NCI-H1417 (cell line): ENCODE measurements around the gene CALML3.
A peak's percentile ranks its signal among the peaks of the same experiment; 100 is the strongest.
"Not testable (repeated sequence)": the region's sequence is repeated elsewhere in the genome, so short reads cannot be mapped to it uniquely, and the experiment has no call there.

Experiments used
- DNase-seq, 3 experiments: peaks; one replicate each; lab custom pipeline; 2025; lab: John Stamatoyannopoulos, UW

Gene CALML3

GRCh38 chr10:5553400-5554170 lies 28.8 kb downstream of the CALML3 start:
- DNase-seq, result no peak

GRCh38 chr10:5555021-5555510 lies 30.3 kb downstream of the CALML3 start:
- no peak for DNase-seq

- no peak for DNase-seq
These were observed 31.1 kb downstream of the CALML3 start for GRCh38 chr10:5555881-5556280.

- DNase-seq, result no peak
These were observed 31.8 kb downstream of the CALML3 start for GRCh38 chr10:5556576-5556975.

DNA sequence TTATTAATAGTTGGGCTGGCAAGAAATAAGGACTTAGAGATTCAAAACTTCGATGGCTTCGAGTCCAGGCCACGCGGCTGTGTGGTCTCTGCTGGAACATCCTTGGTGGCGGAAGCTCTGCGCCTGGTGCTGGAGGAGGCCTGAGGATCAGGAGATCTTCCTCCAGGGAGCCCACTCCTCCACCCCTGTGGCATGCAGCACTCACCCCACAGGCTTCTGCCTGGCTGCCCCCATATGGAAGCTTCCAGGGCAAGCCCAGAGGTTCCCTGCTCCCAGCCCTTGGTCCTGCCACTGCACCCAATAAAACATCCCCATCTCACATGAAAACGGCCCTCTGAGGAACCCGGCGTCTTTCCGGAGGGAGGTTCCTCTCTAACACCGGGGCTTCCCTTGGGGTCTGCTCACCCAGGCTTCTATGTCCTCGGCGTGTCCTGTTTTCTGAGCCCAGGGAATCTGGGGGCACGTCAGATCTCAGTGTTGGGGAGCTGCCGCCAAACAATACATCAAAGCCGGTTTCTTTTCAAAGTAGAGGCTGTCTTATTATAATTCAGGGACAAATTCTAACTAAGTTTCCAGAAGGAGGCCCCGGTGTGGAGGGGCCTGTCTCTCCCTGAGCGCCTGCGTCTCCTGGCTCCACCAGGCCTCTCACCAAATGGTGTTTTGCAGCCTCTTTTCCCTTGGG lies 32.4 kb downstream of the CALML3 start:
- DNase-seq, result no peak

GRCh38 chr10:5557799-5558771 lies 33.3 kb downstream of the CALML3 start:
- DNase-seq, result no peak

- not testable (repeated sequence) for DNase-seq
These were observed 34.3 kb downstream of the CALML3 start for GRCh38 chr10:5559022-5559421.

DNA sequence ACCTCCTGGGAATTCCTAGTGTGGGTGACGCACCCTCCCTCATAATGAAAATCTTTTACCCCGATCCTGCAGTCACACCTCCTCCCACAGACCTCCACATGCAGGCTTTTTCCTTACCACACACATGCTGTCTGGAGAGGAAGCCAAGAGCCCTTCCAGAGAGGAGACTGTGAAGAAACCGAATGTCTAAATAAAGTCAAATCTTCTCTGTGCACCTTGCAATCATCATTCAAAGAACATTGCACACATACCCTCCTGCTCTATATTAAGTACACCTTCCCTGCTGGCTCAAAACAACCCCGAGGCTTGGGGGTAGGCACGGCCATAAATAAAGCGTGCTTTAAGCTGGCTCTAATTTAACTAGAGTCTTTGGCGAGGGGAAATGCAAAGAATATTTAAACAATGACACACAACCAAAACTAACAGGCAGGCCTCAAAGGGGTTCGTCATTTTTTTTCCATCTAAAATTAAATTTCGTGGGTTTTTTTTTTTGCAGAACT lies 34.9 kb downstream of the CALML3 start:
- DNase-seq, result peak in 1 of 3 experiments; percentile 9

- no peak for DNase-seq
These were observed 35.5 kb downstream of the CALML3 start for GRCh38 chr10:5560142-5560816.

DNA sequence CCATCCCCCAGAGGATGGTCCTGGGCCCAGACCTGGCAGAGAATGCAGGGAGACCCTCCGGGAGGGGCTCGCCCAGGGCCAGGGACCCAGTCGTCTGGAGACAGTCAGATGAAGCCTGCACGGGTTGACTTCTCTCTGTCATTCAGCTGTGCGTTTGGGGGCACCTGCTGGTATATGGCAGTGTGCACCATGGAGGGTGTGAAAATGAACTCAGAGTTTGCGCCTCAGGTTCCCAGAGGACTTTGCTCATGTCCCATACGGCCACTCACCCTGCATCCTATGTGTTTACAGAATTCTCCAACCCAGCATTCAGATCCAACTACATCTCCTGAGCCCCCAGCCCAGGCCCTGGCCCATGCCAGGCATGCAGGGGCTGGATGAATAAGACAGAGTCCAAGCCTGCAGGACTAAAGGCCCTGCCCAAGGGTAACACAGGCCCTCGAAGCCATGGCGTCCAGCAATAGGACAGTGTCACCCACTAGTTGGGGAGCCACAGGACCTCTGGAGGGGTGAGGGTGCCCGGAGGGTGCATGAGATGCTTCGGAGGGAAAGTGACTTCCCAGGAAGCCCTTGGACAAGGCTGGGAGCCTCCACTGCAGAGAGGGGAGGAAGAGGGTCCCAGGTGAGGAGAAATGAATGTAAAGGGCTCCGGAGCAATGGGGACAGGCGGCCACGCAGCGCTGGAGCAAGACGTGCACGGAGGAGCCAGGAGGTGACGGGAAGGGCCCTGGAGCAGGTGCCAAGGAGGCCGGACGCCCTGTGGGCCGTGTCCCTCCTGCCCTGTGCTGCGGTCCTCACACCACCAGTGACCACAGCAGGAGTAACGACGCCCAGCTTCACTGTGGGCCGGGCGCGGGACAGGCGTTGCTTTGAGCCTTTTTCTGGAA lies 36.3 kb downstream of the CALML3 start:
- no peak for DNase-seq

DNA sequence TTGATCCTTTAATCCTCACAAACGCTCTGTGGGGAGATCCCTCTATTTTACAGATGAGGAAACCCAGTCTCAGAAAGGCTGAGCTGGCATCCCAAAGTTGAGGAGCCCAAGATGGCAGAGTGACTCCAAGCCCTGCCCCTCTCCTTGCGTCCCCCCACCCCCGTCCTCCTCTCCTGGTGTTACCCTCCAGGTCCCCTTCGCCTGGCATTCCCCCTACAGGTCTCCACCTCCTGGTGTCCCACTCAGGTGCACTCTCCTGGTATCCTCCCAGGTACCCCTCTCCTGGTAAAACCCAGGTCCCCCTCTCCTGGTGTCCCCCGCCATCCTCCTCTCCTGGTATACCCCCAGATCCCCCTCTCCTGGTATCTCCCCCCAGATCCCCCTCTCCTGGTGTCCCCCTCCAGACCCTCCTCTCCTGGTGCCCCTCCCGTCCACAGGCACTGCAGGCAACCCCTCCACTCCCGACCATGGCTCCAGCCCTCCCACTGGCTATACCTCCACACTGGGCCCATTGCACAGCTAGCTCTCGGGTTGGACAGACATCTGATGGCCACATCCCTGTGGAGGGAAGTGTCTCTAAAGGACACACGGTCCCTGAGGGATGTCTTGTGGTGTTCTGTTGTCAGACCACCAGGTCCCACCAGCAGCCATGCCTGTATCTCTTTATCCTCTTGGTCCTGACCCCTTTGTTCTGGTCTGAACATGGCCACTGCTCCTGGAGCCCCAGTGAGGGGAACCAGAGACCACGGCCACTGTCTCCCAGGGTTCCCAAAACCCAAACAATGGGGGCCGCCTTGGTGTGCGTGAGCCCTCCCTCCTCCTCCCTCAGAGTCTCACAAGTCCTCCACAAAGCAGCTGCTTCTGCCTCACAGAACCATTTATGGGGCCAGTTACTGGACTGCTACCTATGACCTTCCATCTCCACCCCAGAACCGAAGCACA lies 37.2 kb downstream of the CALML3 start:
- no peak for DNase-seq

GRCh38 chr10:5563321-5563961 lies 38.7 kb downstream of the CALML3 start:
- no peak for DNase-seq

DNA sequence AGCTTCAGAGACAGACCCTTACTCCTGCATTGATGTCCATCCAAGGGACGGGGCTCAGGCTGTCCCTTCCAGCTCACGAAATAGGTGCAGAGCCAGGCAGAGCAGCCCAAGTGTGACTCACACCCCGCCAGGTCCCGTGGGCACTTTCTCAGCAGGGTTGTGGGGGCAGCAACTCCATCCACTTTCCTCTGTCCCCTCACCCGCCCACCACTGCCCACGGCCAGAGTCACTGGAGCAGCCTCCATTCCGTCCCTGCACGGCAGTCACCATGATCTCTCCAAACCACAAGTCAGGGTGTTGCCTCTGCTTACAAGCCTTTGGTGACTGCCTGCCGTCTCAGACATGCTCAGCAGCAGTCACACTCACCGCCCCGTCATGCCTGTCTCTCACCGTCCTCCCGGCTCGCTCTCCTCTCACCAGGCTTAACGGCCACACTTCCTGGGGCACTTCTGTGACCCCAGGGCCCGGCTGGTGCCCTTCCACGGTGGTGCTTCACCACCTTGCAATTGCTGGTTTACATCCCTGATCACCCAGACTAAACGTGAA lies 39.3 kb downstream of the CALML3 start:
- no peak for DNase-seq

DNA sequence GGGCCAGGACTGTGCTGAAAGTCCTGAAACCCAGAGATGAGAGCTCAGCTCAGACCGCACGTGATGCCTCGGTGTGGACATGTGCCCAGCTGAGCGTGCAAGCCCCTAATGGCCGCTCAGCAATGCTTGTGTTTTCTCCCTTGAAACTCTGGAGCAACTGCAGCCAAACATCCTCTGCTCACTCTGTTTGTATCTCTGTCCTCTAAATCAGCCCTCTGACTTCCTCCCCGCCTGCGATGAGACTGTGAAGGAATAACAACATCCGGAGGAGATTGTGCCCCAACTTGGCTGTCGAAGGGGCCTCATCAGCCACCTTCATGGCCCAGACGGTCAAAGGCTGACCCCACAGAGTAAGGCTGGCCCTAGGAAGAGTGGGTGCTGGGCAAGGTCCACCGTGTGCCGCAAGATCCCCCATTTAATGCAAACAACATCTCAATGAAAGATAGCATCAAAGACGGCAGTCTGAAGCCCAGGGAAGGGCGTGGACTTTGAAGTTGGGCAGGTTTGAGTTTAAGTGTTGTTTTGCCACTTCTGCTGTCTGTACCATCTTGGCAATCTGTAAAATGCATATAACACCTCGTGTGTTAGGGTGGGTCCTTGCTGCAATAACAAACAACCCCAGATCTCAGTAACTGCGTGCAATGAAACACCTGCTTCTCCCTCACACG lies 39.9 kb downstream of the CALML3 start:
- no peak for DNase-seq

GRCh38 chr10:5565205-5565545 lies 40.4 kb downstream of the CALML3 start:
- no peak for DNase-seq

DNA sequence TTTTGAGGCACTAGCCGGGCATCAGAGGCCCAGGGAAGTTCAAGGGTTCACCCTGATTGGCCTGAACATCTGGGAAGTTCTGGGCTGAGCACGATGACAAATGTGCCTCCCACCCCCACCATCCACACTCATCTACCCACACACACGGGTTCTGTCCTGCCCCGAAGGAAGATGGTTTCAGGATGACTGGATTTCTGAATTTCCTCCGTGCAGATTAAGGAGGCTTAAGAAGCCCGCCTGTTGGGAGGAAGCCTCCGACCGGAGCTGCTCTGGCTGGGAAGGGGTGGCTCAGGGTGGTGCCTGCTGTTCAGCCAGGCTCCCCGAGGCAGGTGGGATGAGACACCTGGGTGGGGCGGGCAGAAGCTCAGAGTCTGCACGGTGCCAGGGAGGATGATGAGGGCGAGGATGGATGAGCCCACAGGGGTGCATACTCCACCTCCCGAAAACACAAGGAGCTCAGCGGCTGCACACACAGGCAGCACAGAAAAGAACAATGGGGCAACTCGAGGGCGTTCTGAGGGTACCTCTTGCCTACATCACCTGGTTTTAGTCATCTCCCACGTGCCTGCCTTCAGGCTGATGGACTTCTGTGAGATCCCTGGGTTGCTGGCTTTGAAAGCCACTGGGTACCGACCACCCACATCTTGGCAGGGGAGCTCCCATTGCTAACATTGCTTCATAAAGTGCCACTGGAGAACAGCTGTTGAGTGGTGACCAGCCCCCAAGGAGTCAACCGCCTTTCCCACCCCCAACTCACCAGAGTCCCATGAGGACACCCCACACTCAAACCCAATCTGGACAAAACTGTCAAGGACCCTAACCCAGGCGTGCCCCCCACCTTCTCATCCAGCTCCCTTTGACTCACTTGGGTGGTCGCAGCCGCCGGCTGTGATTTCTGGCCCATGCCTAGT lies 41.2 kb downstream of the CALML3 start:
- no peak for DNase-seq

DNA sequence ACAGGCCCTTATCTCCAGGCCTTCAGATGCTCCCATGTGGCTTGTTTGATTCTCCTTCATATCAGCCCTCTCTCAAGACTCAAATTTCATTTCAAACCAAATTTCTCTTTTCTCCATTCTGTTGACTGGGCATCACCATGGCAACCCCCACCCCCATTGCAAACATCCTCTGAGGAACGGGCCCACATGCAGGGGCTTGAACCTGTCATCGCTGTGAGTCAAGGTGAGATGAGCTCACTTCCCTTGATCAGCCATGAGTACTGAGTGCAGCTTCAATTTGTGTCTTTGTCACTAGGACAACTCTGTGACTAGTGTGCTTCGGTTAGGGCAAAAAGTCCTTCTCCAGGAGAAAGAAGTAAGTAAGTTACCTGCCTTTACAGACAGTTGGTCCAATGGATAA lies 41.9 kb downstream of the CALML3 start:
- DNase-seq, result no peak
